ENCODE data around the gene NCEH1.

GRCh38 chr3:172739462-172739861, 28.6 kb upstream of the NCEH1 start:
- TF ChIP-seq CTCF (IDR thresholded peaks at IDR 0.05; ENCODE audit: low read depth, low read length, poor library complexity, severe bottlenecking) (no peak), EZH2phosphoT487 (IDR thresholded peaks at IDR 0.05; ENCODE audit: borderline replicate concordance, low read length) (no peak)

All from DOHH2 (cell line).